HepG2 (cell line): ENCODE measurements around the gene ZNF764. TPM values are rescaled to one million over a fixed set of nuclear protein-coding genes. Genes with fewer than 3 reads are reported as not detected.
"Not testable (repeated sequence)": the region's sequence is repeated elsewhere in the genome, so short reads cannot be mapped to it uniquely, and the experiment has no call there.

Experiments
- ATF1 ChIP-seq: IDR thresholded peaks from 2 replicates; pipeline ENCODE4 v1.6.1; 2016; ENCODE audit warnings: mild to moderate bottlenecking, control low read depth
- FOXC1 ChIP-seq: sonication (generic); formaldehyde crosslinking; IDR thresholded peaks from 2 replicates; pipeline ENCODE4 v1.8.0; 2022; ENCODE audit warnings: mild to moderate bottlenecking, missing genetic modification reagents, borderline replicate concordance
- FOXO1 ChIP-seq: sonication (generic); formaldehyde crosslinking; IDR thresholded peaks from 2 replicates; pipeline ENCODE4 v1.4.0; 2020; ENCODE audit warnings: missing genetic modification reagents
- HOXA3 ChIP-seq: sonication (generic); formaldehyde crosslinking; IDR thresholded peaks from 2 replicates; pipeline ENCODE4 v1.5.0; 2020; ENCODE audit warnings: missing genetic modification reagents
- IRF2 ChIP-seq: IDR thresholded peaks from 2 replicates; pipeline ENCODE4 v1.6.1; 2018; ENCODE audit warnings: missing genetic modification reagents, missing compliant biosample characterization
- SRY ChIP-seq: sonication (generic); formaldehyde crosslinking; IDR thresholded peaks from 2 replicates; pipeline ENCODE4 v1.8.0; 2022; ENCODE audit warnings: mild to moderate bottlenecking, missing genetic modification reagents
- TOE1 ChIP-seq: sonication (generic); formaldehyde crosslinking; IDR thresholded peaks from 2 replicates; pipeline ENCODE4 v1.4.0; 2020; ENCODE audit warnings: mild to moderate bottlenecking, missing genetic modification reagents
- ZMYM3 ChIP-seq: sonication (generic); formaldehyde crosslinking; IDR thresholded peaks from 2 replicates; pipeline ENCODE4 v1.5.1; 2020; ENCODE audit warnings: mild to moderate bottlenecking, missing genetic modification reagents
- ZNF33A ChIP-seq: sonication (generic); formaldehyde crosslinking; IDR thresholded peaks from 2 replicates; pipeline ENCODE4 v1.5.1; 2020; ENCODE audit warnings: missing genetic modification reagents, mild to moderate bottlenecking, moderate library complexity, borderline replicate concordance
- ZNF510 ChIP-seq: sonication (generic); formaldehyde crosslinking; IDR thresholded peaks from 2 replicates; pipeline ENCODE4 v1.4.0; 2020; ENCODE audit warnings: low read depth, mild to moderate bottlenecking, missing genetic modification reagents
- ZNF772 ChIP-seq: sonication (generic); formaldehyde crosslinking; IDR thresholded peaks from 2 replicates; pipeline ENCODE4 v1.5.0; 2020; ENCODE audit warnings: mild to moderate bottlenecking, missing genetic modification reagents
- ZNF781 ChIP-seq: sonication (generic); formaldehyde crosslinking; IDR thresholded peaks from 2 replicates; pipeline ENCODE4 v1.5.1; 2020; ENCODE audit warnings: borderline replicate concordance, mild to moderate bottlenecking, missing genetic modification reagents; ENCODE audit errors: not compliant biosample characterization
- polyA plus RNA-seq, 8 experiments: library from polyadenylated mRNA; depleted of rRNA in 3 of 8; stranded (reverse) in 7 of 8; unstranded in 1 of 8; fragments of >200 nt; fragmentation: Illumina TruSeq in 4 of 8; extraction: Trizol in 4 of 8; gene quantifications; 2 replicates each; pipeline versions ENCODE4 v1.2.1 to v1.2.3, GENCODE V29; 2011 to 2016; ENCODE audit warnings: low read depth in 4 of 8, missing spikeins in 1 of 8, mixed read lengths in 1 of 8; ENCODE audit not compliant: insufficient read depth in 1 of 8
- total RNA-seq, 5 experiments: library from RNA; depleted of rRNA; stranded (reverse); fragments of >200 nt; fragmentation: Illumina TruSeq; extraction: Trizol; gene quantifications; 2 replicates each; pipeline ENCODE4 v1.2.3, GENCODE V29; 2016; ENCODE audit warnings: low read depth in 1 of 5
- TF ChIP-seq, protein P1 (sequence below): sonication (generic); formaldehyde crosslinking; IDR thresholded peaks from 2 replicates; pipeline ENCODE4 v1.4.0; 2020; ENCODE audit warnings: mild to moderate bottlenecking, missing genetic modification reagents, borderline replicate concordance
- TF ChIP-seq, protein P2 (sequence below): IDR thresholded peaks from 2 replicates; pipeline ENCODE4 v1.6.1; 2016; ENCODE audit warnings: low read depth
- TF ChIP-seq, protein P3 (sequence below): sonication (generic); formaldehyde crosslinking; IDR thresholded peaks from 2 replicates; pipeline ENCODE4 v1.4.0; 2020; ENCODE audit warnings: missing genetic modification reagents, mild to moderate bottlenecking, borderline replicate concordance
- TF ChIP-seq, protein P4 (sequence below), 2 experiments: sonication (generic) in 1 of 2; formaldehyde crosslinking in 1 of 2; IDR thresholded peaks; 2 replicates each; pipeline versions ENCODE4 v1.6.1 to v1.9.0; 2014 to 2022; ENCODE audit warnings: antibody characterized with exemption in 1 of 2, borderline replicate concordance in 1 of 2, inconsistent platforms in 1 of 2, low read depth in 1 of 2, missing genetic modification reagents in 1 of 2

ZNF764 gene
- total and polyA plus RNA-seq, 2 of the 13 experiments (the other 11 are each of a cell fraction or from before 2014, with no cell fraction given), result 4.1 to 9.1 TPM

DNA sequence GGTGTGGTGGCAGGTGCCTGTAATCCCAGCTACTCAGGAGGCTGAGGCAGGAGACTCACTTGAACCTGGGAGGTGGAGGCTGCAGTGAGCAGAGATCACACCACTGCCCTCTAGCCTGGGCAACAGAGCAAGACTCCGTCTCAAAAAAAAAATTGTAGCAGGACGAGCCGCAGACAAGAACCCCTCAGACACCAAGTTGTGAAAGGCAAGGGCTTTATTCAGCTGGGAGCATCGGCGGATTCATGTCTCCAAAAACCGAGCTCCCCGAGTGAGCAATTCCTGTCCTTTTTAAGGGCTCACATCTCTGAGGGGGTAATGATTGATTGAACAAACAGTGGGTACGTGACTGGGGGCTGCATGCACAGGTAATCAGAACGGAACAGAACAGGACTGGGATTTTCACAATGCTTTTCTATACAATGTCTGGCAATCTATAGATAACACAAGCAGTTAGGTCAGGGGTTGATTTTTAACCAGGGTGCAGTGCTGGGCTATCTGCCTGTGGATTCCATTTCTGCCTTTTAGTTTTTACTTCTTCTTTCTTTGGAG lies 17.2 kb downstream of the ZNF764 start (continued):
- TF ChIP-seq, protein P1, sequence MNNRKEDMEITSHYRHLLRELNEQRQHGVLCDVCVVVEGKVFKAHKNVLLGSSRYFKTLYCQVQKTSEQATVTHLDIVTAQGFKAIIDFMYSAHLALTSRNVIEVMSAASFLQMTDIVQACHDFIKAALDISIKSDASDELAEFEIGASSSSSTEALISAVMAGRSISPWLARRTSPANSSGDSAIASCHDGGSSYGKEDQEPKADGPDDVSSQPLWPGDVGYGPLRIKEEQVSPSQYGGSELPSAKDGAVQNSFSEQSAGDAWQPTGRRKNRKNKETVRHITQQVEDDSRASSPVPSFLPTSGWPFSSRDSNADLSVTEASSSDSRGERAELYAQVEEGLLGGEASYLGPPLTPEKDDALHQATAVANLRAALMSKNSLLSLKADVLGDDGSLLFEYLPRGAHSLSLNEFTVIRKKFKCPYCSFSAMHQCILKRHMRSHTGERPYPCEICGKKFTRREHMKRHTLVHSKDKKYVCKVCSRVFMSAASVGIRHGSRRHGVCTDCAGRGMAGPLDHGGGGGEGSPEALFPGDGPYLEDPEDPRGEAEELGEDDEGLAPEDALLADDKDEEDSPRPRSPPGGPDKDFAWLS (CRISPR knock-in tag), result 0 out of 2 replicates have a peak, but pooled peaks have one; percentile 35
- TF ChIP-seq HOXA3 (peak; percentile 88), ZMYM3 (peak; percentile 99), ZNF33A (CRISPR knock-in tag) (peak; percentile 82; the same call in 1 of the 2 replicates), TOE1 (CRISPR knock-in tag) (peak; percentile 87; the same call in 1 of the 2 replicates), ATF1 (CRISPR knock-in tag) (peak; percentile 73; the same call in 1 of the 2 replicates), IRF2 (CRISPR knock-in tag) (0 out of 2 replicates have a peak, but pooled peaks have one; percentile 8), ZNF772 (CRISPR knock-in tag) (peak; percentile 57; the same call in 1 of the 2 replicates), FOXO1 (peak; percentile 31; the same call in 1 of the 2 replicates), ZNF781 (CRISPR knock-in tag) (peak; percentile 22), ZNF510 (0 out of 2 replicates have a peak, but pooled peaks have one; percentile 18), SRY (CRISPR knock-in tag) (peak; percentile 70; the same call in 1 of the 2 replicates), FOXC1 (CRISPR knock-in tag) (0 out of 2 replicates have a peak, but pooled peaks have one; percentile 41)
- TF ChIP-seq, protein P2, sequence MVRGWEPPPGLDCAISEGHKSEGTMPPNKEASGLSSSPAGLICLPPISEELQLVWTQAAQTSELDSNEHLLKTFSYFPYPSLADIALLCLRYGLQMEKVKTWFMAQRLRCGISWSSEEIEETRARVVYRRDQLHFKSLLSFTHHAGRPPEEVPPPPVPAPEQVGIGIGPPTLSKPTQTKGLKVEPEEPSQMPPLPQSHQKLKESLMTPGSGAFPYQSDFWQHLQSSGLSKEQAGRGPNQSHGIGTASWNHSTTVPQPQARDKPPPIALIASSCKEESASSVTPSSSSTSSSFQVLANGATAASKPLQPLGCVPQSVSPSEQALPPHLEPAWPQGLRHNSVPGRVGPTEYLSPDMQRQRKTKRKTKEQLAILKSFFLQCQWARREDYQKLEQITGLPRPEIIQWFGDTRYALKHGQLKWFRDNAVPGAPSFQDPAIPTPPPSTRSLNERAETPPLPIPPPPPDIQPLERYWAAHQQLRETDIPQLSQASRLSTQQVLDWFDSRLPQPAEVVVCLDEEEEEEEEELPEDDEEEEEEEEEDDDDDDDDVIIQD (CRISPR knock-in tag), result peak; percentile 22; the same call in 1 of the 2 replicates
- TF ChIP-seq, protein P3, sequence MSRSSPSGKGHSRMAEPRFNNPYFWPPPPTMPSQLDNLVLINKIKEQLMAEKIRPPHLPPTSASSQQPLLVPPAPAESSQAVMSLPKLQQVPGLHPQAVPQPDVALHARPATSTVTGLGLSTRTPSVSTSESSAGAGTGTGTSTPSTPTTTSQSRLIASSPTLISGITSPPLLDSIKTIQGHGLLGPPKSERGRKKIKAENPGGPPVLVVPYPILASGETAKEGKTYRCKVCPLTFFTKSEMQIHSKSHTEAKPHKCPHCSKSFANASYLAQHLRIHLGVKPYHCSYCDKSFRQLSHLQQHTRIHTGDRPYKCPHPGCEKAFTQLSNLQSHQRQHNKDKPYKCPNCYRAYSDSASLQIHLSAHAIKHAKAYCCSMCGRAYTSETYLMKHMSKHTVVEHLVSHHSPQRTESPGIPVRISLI, result peak; percentile 92
- TF ChIP-seq, protein P4, sequence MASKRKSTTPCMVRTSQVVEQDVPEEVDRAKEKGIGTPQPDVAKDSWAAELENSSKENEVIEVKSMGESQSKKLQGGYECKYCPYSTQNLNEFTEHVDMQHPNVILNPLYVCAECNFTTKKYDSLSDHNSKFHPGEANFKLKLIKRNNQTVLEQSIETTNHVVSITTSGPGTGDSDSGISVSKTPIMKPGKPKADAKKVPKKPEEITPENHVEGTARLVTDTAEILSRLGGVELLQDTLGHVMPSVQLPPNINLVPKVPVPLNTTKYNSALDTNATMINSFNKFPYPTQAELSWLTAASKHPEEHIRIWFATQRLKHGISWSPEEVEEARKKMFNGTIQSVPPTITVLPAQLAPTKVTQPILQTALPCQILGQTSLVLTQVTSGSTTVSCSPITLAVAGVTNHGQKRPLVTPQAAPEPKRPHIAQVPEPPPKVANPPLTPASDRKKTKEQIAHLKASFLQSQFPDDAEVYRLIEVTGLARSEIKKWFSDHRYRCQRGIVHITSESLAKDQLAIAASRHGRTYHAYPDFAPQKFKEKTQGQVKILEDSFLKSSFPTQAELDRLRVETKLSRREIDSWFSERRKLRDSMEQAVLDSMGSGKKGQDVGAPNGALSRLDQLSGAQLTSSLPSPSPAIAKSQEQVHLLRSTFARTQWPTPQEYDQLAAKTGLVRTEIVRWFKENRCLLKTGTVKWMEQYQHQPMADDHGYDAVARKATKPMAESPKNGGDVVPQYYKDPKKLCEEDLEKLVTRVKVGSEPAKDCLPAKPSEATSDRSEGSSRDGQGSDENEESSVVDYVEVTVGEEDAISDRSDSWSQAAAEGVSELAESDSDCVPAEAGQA (IDR thresholded peaks at IDR 0.05; ENCODE audit: low read depth), result peak; percentile 46; the same call in 1 of the 2 replicates
- TF ChIP-seq, protein P4 (CRISPR knock-in tag; IDR thresholded peaks at IDR 0.05; ENCODE audit: borderline replicate concordance), result not testable (repeated sequence)
